COLO668 (cell line): ENCODE data around the gene GGCT.

Source experiments
- DNase-seq: peaks from one replicate; lab custom pipeline; 2025; ENCODE audit not compliant: unreplicated experiment; lab: John Stamatoyannopoulos, UW

Gene GGCT

DNA sequence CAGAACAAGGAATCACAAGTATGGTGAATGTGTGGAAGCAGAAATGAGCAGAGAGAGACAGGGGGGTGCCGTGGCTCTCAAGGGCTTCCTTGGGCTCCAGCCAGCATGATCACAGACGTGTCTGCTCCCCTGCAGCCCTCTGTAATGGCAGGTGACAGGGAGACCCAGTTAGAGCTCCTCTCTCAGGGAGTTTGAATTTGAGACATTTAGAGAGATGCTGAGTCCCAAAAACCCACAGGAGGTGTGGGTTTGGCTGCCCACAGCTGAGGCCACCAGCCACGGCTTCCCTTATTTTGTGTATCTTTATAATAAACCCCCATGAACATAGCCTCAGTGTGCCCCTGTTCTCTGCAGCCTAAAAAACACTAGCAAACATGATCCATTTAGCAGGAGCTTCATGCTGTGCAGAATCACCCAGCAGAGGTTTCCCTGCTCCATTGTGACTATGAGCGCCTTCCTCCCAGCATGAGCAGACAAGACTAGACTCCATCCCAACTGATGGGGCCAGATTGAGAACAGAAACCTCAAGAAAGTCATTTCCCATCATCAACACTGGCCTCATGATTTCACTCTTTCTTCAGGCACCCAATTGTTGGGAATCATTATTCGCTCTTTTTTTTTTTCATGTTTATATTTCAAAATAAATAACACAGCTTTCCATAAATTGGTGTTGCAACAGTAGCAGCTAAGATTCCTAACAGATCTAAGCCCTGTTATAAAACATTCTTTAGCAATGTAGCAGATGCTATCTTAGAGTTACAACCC lies 39.4 kb downstream of the GGCT start:
- no peak for DNase-seq

DNA sequence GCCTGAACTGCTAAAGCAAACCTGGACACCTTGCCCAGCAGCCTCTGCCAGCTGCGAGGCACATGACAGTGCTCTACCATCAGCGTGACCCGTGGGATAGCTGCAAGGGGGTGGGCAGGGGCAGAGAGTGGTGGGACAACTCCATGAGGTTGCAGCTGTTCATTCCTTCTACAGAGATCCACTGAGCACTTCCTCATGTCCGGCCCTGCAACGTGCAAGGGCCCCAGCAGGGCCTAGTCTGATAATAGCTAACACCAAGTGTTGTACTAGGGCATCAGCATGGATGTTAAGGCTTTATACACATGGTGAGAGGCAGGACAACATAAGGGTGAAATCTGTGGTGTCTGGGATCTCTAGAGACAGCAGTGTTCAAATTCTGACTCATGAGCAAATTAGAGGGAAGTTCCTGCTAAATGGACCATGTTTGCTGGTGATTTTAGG lies 40.4 kb downstream of the GGCT start:
- no peak for DNase-seq

DNA sequence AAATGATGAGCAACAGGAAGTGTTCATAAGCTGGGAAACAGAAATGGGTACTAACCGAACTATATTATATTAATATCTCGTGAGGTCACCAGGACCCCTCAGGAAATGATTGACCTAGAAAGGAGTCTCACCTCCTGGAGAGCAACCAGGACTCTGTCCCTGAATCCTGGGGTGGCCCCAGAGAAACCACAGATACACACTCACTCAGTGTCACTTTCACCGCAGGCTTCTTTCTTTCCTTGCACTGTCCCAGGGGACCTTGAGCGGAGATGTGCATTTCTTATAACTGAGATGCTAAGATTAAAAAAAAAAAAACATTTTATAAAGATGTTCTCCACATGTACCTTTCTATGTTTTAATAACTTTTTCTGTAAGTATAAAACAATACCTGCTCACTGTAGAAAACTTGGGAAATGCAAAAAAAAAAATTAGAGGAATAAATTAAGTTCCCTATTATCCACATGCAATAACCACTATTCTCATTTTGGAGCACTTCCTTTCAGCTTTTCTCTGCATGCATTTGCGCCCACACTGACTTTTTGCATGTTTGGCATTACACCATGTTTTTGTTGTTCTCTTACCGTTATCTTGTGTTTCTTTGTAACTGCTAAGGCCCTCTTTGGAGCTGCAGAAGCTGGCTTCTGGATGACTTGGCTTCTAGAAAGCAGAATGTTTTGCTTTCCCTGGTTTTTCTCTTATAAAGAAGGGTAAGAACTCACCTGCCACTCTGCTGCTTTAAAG lies 41.1 kb downstream of the GGCT start:
- no peak for DNase-seq

DNA sequence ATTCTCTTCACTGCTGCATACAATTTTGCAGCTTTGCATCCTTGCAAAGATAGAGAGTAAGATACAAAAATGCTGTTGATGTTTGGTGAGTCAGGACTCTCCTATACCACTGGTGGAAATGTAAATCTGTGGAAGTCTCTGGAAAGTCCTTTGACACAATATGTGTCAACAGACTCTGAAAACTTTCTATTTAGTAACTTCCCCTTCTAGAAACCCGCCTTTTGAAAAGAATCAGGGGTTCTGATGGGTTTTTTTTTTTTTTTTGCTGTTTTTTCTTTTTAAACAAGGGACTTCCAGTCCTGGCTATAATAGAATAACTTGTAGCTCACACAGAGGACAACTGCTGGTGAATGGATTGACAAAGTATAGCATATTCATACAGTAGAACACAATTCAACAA lies 42.5 kb downstream of the GGCT start:
- DNase-seq = no peak

DNA sequence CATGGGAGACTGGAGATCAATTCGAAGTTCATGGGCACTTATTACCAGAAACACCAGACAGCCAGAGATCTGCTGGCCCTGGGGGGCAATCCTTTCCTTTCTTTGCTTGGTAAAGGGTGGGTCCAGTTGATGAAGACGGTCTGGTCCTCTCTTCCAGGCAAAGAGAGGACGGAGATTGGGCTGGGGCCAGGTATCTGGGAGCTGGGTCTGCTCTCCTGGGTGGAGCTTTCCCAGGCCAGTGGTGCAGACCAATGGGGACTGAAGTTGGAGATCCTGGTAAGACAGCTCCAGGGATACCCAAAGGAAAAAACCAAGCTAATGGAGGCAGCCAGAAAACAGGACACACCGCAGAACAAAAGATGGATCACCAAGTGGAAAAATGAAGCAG lies 44.4 kb downstream of the GGCT start:
- no peak for DNase-seq

DNA sequence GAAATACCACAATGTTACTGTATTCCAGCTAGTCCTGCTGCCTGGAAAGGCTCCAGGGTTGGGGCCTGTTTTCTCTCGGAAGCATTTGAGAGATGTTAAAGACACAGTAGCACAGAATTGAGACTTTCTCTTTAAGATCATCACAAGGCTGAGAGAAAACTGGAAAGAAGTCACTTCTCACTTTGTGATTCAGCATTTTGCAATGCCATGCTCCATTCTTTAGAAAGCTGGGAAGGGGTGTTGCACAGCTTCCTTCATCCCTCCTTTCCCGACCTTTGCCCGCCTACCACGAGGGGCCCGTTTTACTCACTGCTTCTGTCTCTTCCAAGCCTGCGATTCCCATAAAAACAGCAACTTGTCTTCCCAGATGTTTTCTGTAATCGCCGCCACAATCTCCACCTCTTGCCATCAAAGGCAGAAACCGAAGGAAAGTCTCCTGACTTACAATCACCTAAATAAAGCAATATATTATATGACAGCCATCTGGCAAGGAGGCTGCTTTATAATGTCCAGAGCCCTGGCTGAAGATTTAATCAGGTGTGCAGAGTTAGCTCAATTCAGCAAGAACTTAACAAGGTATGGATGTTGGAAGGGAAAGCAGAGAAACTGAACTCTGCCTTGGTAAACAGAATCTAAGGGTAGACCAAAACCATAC lies 44.9 kb downstream of the GGCT start:
- no peak for DNase-seq

DNA sequence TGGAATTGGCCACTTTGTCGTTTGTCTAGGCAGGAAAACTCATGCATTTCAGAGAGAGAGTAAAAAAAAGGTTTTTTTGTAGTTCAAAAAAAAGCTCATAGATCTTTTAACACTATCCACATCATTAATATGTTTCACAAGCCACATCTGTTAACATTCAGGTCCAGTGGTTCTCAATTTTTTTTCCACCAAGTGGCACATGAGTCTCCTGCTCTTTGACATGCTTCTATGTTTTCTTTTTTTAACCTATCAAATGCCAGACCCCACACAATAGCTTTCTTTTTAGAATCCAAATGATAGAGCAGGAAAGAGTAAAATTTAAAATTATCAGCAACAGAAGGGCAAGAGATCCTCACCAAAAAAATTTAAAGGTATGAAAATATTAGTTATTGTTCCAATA lies 46.3 kb downstream of the GGCT start:
- no peak for DNase-seq

DNA sequence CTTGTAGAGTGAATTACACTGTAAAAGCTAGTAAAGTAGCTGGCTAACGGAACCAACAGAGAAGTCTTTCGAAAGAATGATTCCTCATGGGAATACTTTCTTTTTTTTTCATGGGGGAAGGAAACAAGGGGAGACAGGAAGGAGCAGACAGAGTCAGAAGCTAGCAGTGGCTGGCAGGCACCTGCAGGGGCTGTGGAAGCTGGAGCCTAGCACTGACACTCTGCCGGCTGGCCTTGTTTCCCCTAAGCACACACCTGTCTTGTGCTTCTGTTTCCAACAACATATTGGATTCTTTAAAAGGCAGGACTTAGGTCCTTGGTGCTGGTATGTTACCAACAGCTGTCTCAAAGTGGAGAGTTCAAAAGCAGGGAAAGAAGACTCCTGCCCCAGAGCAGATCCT lies 50.7 kb downstream of the GGCT start:
- DNase-seq = no peak

DNA sequence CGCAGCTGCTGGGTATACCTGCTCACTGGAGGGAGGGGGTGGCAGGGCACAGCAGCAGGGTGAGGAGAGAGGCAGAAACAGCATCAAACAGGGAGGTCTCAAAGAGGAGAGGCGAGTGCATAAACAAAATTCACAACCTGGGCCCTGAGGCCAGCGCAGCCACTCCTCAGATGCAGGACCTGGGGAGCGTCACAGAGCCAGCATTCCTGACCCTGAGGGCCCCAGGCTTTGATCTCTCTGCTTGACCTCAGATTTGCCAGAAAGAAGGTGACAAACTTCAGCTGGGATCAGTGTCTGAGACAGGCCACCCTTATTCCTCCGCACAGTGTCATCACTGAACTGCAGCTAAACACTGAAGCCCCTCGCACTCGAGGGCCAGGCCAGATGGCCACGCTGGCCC lies 51.6 kb downstream of the GGCT start:
- no peak for DNase-seq

DNA sequence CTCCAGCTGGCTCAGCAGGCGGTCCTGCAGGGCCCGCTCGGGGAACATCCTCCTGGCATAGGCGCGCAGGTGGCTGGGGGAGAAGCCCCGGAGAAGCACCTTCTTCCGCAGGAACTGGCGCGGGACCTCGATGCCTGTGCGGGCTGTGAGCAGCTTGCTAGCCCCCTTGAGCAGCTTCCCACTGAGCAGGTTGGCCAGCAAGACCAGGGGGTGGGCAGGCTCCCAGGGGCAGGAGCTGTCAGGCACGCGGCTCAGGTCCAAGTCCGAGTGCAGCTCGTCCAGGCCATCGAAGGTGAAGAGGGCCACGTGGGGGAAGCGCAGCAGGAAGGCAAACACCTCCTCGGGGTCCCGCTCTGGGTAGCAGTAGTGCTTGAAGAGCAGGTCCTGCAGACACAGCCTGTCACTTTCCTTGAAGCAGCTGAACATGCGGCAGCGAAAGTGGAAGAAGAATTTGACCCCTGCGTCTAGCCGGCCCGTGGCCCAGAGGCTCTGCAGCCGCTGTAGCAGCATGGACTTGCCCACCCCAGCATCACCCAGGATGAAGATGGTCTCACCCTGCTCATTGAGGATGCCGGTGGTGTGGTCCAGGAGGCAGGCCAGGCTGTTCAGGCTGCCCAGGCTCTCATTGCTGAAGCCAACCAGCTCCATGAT lies 52.2 kb downstream of the GGCT start:
- DNase-seq = no peak

DNA sequence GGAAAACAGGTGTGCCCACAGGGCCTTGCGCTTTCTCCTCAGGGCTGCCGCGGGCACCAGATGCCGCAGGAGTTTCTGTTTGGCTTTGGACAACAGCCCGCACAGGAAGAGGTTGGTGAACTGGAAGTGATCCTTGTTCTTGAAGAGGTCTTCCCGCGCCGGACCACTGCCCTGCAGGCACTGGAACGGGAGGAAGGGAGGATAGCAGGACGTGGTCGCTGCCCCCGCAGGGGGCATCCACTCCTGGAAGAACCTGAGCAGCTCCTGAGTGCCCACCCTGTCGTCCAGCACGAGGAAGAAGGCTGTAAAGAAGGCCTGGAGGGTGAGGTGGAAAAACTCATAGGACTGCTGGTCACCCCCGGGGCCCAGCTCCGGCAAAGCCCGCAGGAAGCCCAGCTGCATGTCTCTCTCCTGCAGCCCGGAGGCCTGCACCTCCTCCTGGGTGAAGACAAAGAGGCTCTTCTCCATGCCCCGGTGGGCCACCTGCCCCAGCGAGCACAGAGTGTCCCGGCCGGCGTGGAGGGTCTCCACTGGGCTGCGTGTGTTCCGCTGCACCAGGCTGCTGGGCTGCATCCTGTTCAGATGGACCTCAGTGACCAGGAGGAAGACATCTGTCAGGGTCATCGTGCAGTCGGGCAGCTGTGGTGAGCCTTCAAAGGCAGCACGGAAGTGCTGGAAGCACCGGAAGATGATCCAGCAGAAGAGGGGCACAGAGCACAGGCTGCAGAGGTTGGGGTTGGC lies 52.9 kb downstream of the GGCT start:
- no peak for DNase-seq

DNA sequence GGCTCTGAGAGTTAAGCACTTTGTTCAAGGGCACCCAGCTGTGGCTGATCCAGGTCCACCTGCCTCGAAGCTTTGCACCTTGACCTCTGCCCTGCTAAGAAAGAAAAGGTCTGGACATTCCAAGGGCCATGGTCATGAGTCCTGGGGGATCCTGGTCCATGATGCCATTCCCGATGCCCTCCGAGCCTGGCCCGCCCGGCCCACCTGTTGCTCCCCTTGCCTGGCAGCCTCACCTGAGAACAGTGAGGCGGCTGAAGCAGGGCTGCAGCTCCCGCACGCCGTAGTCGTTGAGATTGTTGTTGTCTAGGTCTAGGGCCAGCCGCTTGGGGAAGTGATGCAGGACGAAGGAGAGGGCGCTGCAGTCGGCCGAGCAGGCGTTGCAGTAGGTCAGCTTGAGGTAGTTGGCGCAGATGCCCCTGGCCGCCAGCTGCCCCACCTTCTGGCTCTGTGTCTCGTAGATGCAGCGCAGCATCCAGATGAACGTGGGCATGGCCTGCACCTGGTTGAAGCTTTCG lies 53.6 kb downstream of the GGCT start:
- no peak for DNase-seq

DNA sequence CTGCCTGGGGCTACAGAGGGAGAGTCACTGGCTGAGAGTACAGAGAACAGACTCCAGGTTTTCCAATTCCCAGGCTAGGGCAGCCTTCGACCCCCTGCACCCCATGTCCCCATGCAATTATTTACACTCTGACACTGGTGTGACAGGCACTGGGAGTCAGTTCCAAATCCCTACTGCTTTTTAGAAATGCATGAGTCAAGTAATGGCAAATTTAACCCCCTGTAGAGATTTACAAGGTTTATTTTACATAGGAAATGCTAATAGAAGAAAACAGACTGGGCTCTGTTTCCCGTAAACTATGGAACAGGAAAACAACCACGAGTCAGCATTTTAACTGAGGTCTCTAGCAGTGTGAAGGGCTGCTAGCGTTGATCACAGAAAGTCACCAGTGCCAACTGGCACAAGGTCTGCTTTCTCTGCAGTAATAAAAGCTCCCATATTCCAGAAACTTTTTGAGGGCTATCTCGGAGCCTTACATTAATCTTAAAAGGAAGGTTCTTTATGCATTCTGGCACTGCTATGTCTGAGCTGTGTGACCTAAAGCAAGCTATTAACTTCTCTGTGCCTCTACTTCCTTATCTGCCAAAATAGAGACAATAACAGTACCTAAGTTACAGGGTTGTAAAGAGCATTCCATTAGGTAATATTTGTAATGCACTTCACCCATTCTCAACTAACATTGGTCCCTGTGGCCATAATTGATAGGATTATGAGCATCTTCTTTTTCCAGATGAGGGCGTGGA lies 54.2 kb downstream of the GGCT start:
- DNase-seq = no peak

DNA sequence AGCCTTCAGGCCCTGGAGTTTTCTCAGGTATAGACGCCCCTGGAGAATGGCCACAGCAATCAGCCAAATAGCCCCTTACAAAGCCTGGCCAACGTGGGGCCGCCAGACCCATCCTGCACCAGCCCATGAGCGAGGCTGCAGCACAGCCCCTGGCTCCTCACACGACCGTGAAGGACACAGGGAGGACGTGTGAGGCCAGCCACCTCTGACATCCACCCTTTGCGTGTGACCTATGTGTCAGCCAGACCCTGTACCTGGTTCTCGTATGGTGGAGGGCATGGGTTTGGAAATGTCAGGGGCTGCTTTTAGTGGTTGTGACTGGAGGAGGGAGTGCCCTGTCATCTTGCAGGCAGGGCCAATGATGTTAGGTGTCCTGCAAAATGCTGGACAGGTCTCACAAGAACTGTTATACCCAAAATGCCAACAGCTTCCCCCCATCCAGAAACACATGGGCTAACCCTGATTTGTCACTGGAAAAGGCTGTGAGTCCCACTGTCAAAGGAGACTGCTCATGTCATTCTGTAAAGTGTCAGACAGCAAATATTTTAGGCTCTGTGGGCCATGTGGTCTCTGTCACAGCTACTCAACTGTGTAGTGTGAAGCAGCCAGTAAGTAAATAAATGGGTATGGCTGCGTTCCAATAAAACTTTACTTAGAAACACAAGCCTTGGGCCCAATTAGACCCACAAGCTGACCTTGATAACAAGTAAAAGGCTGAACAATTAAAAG lies 56.0 kb downstream of the GGCT start:
- DNase-seq = no peak

DNA sequence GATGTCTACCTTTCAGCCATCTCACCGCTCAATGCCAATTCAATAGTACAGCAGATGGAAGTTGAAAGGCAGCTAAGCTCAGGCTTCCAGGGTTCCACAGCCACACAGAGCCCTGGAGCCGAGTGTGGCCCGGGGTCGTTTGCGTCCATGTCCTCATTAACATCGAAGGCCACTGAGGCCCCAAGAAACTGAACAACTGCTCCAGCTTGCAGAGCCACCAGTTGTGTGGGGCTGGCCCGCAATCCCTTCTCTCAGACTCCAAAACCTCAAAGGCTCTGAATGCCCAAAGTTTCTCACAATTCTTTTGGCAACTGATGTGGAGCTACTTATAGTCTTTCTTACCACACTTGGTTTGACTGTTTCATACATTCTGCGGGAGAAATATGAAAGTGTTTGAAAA lies 57.2 kb downstream of the GGCT start:
- DNase-seq = no peak
